Naive B cell (primary cell): Measurements from ENCODE around the gene RARRES1. TPM values are rescaled to one million over a fixed set of nuclear protein-coding genes. Genes with fewer than 3 reads are reported as not detected.

Experiments
- ATAC-seq, 2 donors: fragments of 150-1000 bp; cut with Tn5 transposase; 2 replicates each; pipeline ENCODE4 v1.10.0; 2021; ENCODE audit warnings: low read depth in 2 of 2, mild to moderate bottlenecking in 2 of 2, moderate library complexity in 2 of 2
- DNase-seq: peaks from one replicate; pipeline ENCODE4 v3.0.0; 2022
- H3K27ac Mint-ChIP-seq, 6 donors: one replicate each; pipeline ENCODE4 v1.8.0; 2020 to 2022; ENCODE audit warnings: mild to moderate bottlenecking in 6 of 6, mixed read lengths in 6 of 6, moderate library complexity in 5 of 6, inconsistent platforms in 2 of 6
- H3K27me3 Mint-ChIP-seq, 3 donors: one replicate each; pipeline ENCODE4 v1.8.0; 2021 to 2022; ENCODE audit warnings: mixed read lengths in 3 of 3, mild to moderate bottlenecking in 1 of 3
- H3K36me3 Mint-ChIP-seq, 2 donors: one replicate each; pipeline ENCODE4 v1.8.0; 2020 to 2022; ENCODE audit warnings: mixed read lengths in 2 of 2, inconsistent platforms in 1 of 2, mild to moderate bottlenecking in 1 of 2
- H3K4me1 Mint-ChIP-seq, 3 donors: one replicate each; pipeline ENCODE4 v1.8.0; 2020 to 2022; ENCODE audit warnings: mixed read lengths in 3 of 3, inconsistent platforms in 1 of 3, mild to moderate bottlenecking in 1 of 3, moderate library complexity in 1 of 3
- H3K4me3 Mint-ChIP-seq, 8 donors: one replicate each; pipeline ENCODE4 v1.8.0; 2020 to 2022; ENCODE audit warnings: mild to moderate bottlenecking in 8 of 8, mixed read lengths in 8 of 8, moderate library complexity in 8 of 8, inconsistent platforms in 2 of 8
- H3K9me3 Mint-ChIP-seq, 7 donors: one replicate each; pipeline ENCODE4 v1.8.0; 2020 to 2022; ENCODE audit warnings: mixed read lengths in 7 of 7, mild to moderate bottlenecking in 5 of 7, inconsistent platforms in 2 of 7, moderate library complexity in 1 of 7
- polyA plus RNA-seq, 6 donors: library from polyadenylated mRNA; unstranded; fragments of 300-500 nt; fragmentation: Illumina TruSeq; gene quantifications; one replicate each; pipeline ENCODE4 v1.2.3, GENCODE V29; 2021; ENCODE audit warnings: low read depth in 6 of 6

The RARRES1 gene
- polyA plus RNA-seq, 6 donors from 2014 or later: not detected

DNA sequence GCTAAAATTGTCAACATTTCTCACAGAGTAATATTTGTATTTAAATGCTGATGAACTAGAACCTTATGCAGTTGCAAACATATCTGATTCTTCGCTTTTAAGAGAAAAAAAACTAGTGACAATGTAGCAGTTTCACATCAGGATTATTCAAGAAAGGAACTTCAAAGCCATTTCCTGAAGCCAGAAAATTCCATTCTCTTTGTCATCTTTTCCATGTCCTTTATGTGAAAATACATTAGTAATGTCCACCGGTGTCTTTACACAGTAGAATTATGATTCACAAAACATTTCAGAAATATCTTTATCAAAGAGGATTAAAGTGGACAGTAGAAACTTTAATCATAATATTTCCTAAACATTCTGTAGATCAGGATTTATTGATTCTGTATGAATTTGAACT, 47.1 kb downstream of the RARRES1 start:
- DNase-seq (no peak), ATAC-seq (no peak)
- Mint-ChIP-seq H3K4me3 (no peak overlapping the region), H3K27ac (peak overlapping the region in 1 of 6 donors; percentile 15), H3K9me3 (no peaks in the 10 kb centered on the region), H3K4me1 (no peaks in the 10 kb centered on the region), H3K36me3 (peaks cover 9 to 22% of the 10 kb centered on the region in 2 donors), H3K27me3 (no peaks in the 10 kb centered on the region)

DNA sequence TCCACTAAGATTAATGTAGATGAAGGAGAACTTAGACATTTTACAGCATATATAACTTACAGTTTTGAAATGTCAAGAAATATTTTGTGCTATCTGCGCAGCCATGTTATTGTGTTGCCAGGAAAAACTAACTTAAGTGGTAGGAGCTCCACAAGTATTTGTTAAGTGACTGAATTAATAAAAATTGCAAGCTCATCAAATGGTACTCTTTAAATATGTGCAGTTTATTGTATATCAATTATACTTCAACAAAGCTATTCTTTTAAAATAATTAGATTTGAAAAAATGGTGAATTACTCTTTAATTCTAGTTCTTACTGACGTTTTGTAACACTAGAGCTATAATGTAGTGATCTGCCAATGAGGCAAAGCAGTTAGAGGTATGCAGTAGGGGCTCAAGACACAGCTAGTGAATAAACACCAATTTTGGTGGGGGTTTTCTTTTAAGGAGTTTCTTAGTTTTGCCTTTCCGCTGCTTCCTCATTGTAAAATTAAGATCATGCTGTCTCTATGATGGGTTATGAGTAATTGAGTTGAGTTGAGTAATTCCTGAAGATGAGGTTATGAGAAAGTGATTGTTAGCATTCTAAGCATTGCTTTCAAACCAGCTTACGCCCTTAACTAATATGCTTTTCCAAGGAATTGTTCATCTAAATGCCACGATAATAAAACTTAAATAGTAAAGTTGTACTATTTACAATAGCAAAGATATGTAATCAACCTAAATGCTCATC, 48.9 kb downstream of the RARRES1 start:
- H3K4me1 Mint-ChIP-seq: no peaks in the 10 kb centered on the region
- ATAC-seq: no peak
- no peak overlapping the region for H3K4me3 Mint-ChIP-seq
- no peaks in the 10 kb centered on the region for H3K9me3 Mint-ChIP-seq
- no peak for DNase-seq
- H3K27ac Mint-ChIP-seq: no peak overlapping the region
- no peaks in the 10 kb centered on the region for H3K27me3 Mint-ChIP-seq
- peaks cover 9 to 19% of the 10 kb centered on the region in 2 donors for H3K36me3 Mint-ChIP-seq

DNA sequence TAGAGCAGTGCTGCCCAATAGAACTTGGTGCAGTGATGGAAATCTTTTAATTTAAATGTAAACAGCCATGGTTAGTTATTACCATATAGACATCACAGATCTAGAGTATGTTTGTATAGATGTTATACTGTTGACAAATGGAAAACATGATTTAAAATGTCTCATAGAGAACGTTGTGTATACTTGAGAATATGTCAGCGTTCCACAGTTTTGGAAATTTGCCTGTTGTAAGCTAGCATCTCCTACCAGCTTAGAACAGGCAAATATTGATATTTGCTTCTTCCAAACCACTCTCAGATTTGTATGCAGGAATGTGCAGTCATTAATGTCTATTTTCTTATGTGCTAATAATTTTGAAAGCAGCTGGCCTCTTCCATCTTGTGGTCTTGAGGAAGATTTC, 51.4 kb downstream of the RARRES1 start:
- DNase-seq (no peak), ATAC-seq (no peak)
- Mint-ChIP-seq H3K27ac (no peak overlapping the region), H3K4me1 (no peaks in the 10 kb centered on the region), H3K4me3 (no peak overlapping the region), H3K9me3 (no peaks in the 10 kb centered on the region), H3K27me3 (no peaks in the 10 kb centered on the region), H3K36me3 (peaks cover 9 to 30% of the 10 kb centered on the region in 2 donors)

DNA sequence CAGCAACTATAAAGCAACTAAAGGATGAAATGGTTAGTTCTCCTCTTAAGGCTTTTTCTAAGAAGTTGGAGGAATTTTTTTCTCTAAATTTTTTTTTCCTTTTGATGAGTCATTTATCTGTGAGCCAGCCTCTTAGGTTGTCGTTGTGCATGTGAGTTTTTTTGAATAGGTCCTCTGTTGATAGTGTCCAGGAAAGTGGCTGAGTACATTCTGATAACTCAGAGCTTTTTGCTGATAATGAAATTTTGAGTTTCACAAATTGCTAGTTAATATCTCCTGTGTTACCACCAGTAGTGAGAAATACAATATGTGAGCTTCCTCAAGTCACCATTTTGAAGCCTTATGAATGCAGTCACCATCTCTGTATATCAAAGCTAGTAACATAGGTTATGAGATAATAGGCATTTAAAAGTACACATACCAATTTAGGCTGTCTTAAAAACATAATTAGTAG, 52.7 kb downstream of the RARRES1 start:
- peaks cover 9 to 27% of the 10 kb centered on the region in 2 donors for H3K36me3 Mint-ChIP-seq
- ATAC-seq: no peak
- H3K9me3 Mint-ChIP-seq: no peaks in the 10 kb centered on the region
- DNase-seq: no peak
- H3K4me3 Mint-ChIP-seq: no peak overlapping the region
- no peaks in the 10 kb centered on the region for H3K27me3 Mint-ChIP-seq
- H3K4me1 Mint-ChIP-seq: no peaks in the 10 kb centered on the region
- H3K27ac Mint-ChIP-seq: no peak overlapping the region

DNA sequence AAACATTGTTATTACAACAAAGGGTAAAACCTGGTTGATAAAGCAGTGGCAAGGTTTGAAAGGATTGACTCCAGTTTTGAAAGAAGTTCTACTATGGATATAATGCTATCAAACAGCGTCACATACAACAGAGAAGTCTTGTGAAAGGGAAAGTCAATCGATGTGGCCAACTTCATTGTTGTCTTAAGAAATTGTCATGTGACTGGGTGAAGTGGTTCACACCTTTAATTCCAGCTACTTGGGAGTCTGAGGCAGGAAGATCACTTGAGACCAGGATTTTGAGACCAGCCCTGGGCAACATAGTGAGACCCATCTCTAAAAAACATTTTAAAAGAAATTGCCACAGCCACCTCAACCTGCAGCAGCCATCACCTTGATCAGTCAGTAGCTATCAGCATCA, 53.6 kb downstream of the RARRES1 start:
- Mint-ChIP-seq H3K27me3 (no peaks in the 10 kb centered on the region), H3K9me3 (no peaks in the 10 kb centered on the region), H3K4me3 (no peak overlapping the region), H3K4me1 (no peaks in the 10 kb centered on the region), H3K36me3 (peaks cover 1 to 21% of the 10 kb centered on the region in 2 donors), H3K27ac (no peak overlapping the region)
- no peak for ATAC-seq
- DNase-seq: no peak

DNA sequence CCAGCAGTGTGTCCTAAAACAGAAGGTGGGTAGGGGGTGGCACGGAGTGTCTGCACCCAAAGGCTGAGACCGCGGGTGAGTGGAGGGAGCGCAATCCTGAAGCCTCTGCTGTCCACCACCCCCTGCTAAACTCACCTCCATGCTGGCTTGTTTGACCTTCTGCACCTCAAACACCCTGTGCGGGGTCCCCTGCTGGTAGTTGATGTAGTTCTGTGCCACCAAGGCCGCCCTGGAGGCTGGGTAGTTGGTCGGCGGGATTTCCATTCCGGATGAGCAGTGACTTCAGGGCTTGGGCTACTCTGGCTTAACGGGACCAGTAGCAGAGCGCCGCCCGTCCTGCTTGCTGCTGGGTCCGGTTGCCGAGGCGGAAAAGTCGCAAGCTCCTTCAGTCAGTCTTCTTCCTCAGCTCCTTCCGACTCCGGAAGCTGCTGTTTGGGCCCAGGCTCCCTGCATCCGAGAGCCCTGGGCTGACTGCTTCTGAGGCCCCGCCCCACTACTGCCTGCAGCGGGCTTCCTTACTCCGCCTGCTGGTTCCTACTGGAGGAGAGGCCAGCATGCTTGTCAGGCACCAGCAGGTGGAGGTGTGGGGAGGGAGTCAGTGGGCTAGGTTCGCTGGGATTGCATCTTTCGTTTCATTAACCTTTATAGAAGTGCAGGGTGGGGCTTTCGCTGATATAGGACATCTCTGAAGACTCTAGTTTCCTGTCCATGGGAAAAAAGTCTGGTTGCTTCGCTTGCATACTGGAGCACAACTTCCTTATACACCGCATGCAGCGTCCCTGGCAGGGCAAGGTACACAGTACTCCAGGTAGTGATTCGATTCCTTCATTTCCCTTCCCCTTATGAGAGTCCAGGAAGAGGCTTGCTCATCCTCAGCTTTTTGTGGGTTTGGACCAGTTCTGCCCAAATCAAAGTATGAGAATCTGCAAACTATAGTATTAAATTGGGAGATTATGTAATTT, 59.8 kb downstream of the RARRES1 start, which contains the start of gene LXN:
TSS of gene LXN (minus strand) at position 434 of the 962 bp plus-strand sequence. CDS start at position 264, 170 bp downstream.
- H3K27me3 Mint-ChIP-seq: no peaks in the 10 kb centered on the region
- ATAC-seq (peak; percentile 94 to 95), DNase-seq (peak; percentile 63)
- peak within 1 kb of the TSS; percentile 89 to 97 (median 95) for H3K4me3 Mint-ChIP-seq
- no peaks in the 10 kb centered on the region for H3K9me3 Mint-ChIP-seq
- H3K36me3 Mint-ChIP-seq: peaks cover 0 to 16% of the 10 kb centered on the region in 2 donors
- peak within 1 kb of the TSS; percentile 70 to 96 (median 90) for H3K27ac Mint-ChIP-seq
- H3K4me1 Mint-ChIP-seq: peaks cover 18 to 28% (median 23%) of the 10 kb centered on the region in 3 donors

DNA sequence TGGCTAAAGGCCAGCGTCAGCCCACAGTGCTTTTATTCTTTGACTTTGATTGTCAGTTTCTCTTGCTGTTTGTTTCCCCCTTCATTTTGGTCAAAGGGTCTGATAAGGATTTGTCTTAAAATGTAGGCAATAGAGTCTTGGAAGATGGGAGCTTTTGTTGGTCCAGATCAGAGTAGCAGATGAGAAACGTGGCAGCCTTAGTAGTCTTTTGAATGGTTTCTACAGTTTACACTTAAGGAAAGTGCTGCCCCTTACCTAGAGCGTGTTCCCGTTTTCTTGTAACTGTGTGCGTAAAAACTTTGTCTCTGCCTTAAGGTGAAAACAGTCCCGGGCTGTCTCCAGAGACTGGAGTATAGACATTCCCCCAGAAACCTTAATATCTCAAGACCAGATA, 60.4 kb downstream of the RARRES1 start:
- Mint-ChIP-seq H3K9me3 (no peaks in the 10 kb centered on the region), H3K4me3 (peak overlapping the region; percentile 89 to 97 (median 95)), H3K27me3 (no peaks in the 10 kb centered on the region), H3K27ac (peak overlapping the region in 5 of 6 donors; percentile 86 to 96 (median 91)), H3K36me3 (peaks cover 0 to 13% of the 10 kb centered on the region in 2 donors), H3K4me1 (peaks cover 18 to 28% (median 23%) of the 10 kb centered on the region in 3 donors)
- DNase-seq (no peak), ATAC-seq (peak; percentile 13 to 21)

DNA sequence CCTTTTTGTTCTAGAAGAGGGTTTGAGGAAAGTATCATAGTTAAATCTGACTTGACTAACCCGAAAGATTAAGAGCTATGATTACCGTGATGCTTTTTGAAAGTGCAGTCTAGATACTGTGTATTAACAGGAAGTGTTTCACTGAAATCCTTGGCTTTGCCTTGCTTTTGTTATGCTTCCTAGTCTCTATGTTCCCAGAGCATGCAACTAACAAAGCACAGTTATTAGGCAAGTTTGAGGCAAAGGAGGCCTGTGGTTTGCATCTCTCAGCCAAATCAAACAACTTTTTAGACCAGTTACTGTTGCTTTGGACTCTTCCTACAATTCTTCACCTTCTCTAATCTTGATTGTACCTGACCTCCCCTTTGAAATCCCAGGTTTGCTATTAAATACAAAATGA, 63.8 kb downstream of the RARRES1 start:
- peaks cover 0 to 29% of the 10 kb centered on the region in 2 donors for H3K36me3 Mint-ChIP-seq
- no peak overlapping the region for H3K4me3 Mint-ChIP-seq
- no peak overlapping the region for H3K27ac Mint-ChIP-seq
- H3K27me3 Mint-ChIP-seq: no peaks in the 10 kb centered on the region
- H3K4me1 Mint-ChIP-seq: peaks cover 18 to 28% (median 23%) of the 10 kb centered on the region in 3 donors
- H3K9me3 Mint-ChIP-seq: no peaks in the 10 kb centered on the region
- ATAC-seq: no peak
- no peak for DNase-seq

DNA sequence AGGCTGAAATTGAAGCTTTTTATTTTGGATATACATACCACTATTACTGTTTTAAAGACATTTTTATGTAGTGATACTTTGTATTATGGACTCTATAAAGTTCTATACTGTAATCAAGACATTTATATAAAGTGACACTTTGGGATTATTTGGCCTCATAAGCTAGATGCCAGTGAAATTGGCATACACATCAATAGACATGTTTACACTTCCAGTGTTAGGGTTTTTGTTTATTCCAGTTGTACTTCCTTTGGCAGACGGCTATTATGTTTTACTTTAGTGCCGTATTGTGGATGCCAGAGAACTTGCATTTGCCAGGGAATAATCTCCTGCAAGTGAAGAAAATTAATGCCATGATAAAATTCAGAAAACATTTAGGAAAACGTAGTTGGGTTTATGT, 65.8 kb downstream of the RARRES1 start:
- no peak for DNase-seq
- no peak overlapping the region for H3K4me3 Mint-ChIP-seq
- H3K4me1 Mint-ChIP-seq: peaks cover 4 to 12% (median 6%) of the 10 kb centered on the region in 3 donors
- no peaks in the 10 kb centered on the region for H3K9me3 Mint-ChIP-seq
- H3K27ac Mint-ChIP-seq: no peak overlapping the region
- no peaks in the 10 kb centered on the region for H3K27me3 Mint-ChIP-seq
- peaks cover 0 to 29% of the 10 kb centered on the region in 2 donors for H3K36me3 Mint-ChIP-seq
- no peak for ATAC-seq

DNA sequence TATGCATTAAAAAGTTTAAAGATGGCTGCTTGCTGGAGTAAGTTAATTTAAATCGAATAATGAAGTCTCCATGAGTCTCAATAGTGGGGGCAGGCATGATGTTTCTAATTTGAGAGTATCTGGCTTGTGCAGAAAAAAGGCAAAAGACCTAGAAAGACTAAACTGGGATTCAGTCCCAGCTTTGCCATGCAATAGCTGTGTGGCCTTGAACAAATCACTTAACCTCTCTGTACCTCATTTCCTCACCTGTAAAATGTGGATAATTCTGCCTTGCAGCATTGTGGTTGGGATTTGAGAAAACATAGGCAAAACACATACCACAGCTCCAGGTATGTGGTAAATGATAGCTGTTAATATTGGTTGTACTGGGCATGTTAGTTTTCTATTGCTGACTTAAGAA, 68.4 kb downstream of the RARRES1 start:
- ATAC-seq: no peak
- no peak overlapping the region for H3K27ac Mint-ChIP-seq
- no peak for DNase-seq
- H3K27me3 Mint-ChIP-seq: no peaks in the 10 kb centered on the region
- H3K4me3 Mint-ChIP-seq: no peak overlapping the region
- no peaks in the 10 kb centered on the region for H3K9me3 Mint-ChIP-seq
- peaks cover 0 to 28% of the 10 kb centered on the region in 2 donors for H3K36me3 Mint-ChIP-seq
- peaks cover 0 to 2% (median 0%) of the 10 kb centered on the region in 3 donors for H3K4me1 Mint-ChIP-seq

DNA sequence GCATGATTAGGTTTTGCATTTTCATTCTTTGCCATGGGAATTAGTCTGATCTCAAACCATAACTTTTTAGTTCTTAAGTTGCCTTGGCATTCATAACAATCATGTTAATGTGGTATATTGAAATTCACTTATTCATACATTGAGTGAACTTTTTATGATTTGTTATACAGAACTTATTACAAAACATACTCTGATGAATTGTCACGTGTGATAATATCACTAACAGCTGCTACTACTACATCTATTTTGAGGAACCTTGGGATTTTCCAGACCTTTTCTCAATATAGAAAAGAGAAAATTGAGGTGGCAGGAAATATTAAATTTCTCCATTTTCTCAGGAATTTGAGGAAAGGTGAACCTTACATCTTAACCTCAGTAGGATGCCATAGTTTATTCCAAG, 69.0 kb downstream of the RARRES1 start:
- ATAC-seq (no peak), DNase-seq (no peak)
- H3K9me3 Mint-ChIP-seq: no peaks in the 10 kb centered on the region
- H3K27me3 Mint-ChIP-seq: no peaks in the 10 kb centered on the region
- no peaks in the 10 kb centered on the region for H3K4me1 Mint-ChIP-seq
- H3K36me3 Mint-ChIP-seq: peaks cover 0 to 22% of the 10 kb centered on the region in 2 donors
- no peak overlapping the region for H3K4me3 Mint-ChIP-seq
- no peak overlapping the region for H3K27ac Mint-ChIP-seq

DNA sequence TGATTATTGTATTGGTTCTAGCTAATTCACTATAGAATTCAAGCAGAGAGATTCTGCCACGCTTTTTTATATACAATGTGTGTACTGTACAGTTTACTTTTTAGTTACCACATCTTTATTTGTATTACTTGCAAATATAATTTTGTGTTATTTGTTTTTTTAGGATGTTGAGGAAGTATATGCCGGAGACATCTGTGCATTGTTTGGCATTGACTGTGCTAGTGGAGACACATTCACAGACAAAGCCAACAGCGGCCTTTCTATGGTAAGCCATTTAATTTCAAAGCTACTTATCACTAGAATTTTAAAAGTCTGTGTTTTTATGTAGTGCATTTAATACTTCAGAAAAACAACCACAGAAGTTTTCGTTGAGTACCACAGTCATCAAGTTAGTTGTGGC, 71.5 kb downstream of the RARRES1 start:
- DNase-seq (no peak), ATAC-seq (no peak)
- Mint-ChIP-seq H3K4me3 (no peak overlapping the region), H3K27ac (no peak overlapping the region), H3K4me1 (no peaks in the 10 kb centered on the region), H3K36me3 (peaks cover 0 to 18% of the 10 kb centered on the region in 2 donors), H3K27me3 (no peaks in the 10 kb centered on the region), H3K9me3 (no peaks in the 10 kb centered on the region)

DNA sequence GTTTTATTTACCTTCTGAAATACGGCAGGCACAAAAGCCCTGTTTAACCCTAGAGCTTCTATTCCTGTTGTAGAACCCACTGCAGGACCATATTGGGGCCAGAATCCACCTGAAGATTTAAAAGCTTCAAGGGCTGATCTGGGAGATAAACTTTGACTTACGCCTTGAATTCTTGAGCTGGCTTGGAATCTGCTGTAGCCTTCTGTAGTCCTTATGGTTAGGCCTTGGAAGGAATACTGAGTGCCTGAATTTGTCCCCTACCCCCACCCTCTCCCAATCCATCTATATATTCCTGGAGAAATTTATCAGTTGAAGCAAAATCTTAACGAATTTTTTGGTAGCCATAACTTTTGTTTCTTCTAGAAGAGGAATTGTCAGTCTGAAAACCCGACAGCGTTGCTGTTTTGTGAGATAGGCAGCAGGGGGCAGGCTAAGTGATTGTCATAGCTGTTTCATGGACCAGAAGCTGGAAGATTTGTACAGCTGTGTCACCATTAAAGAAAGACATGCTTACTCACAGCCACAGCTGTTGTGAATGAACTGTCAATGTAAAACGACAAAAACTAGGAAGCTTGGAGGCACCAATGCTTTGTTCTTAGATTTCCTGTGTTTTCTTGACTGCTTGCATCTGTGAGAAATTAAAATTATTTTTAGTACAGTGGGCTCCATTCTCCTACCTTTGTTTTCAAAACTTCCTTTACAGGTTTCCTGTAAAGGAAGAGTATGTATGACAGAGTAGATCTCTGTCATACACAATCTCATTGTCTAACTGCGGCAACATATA, 72.6 kb downstream of the RARRES1 start:
- H3K9me3 Mint-ChIP-seq: no peaks in the 10 kb centered on the region
- DNase-seq: no peak
- ATAC-seq: peak in 1 of 2 donors; percentile 53
- no peaks in the 10 kb centered on the region for H3K4me1 Mint-ChIP-seq
- peaks cover 0 to 10% of the 10 kb centered on the region in 2 donors for H3K36me3 Mint-ChIP-seq
- H3K4me3 Mint-ChIP-seq: no peak overlapping the region
- H3K27me3 Mint-ChIP-seq: no peaks in the 10 kb centered on the region
- H3K27ac Mint-ChIP-seq: peak overlapping the region in 2 of 6 donors; percentile 24 to 38
